Motor neuron (in vitro differentiated cells): Measurements from ENCODE around the gene ZNF844. TPM values are rescaled to one million over a fixed set of nuclear protein-coding genes. Genes with fewer than 3 reads are reported as not detected.
A peak's percentile ranks its signal among the peaks of the same experiment; 100 is the strongest.
"Not testable (repeated sequence)": the region's sequence is repeated elsewhere in the genome, so short reads cannot be mapped to it uniquely, and the experiment has no call there.

Experiments
- ATAC-seq, 8 experiments: fragments of 200-7000 bp; cut with Tn5 transposase; replicated peaks in 6 of 8; 2 replicates each; pipeline ENCODE4 v1.8.0; 2021; ENCODE audit warnings: mild to moderate bottlenecking in 8 of 8, moderate library complexity in 8 of 8
- H3K27ac ChIP-seq, 2 donors: fragments of 250-450 bp; sonication (Bioruptor Pico); 2 replicates each; pipeline ENCODE4 v1.9.0; 2021; ENCODE audit warnings: antibody characterized with exemption in 2 of 2, mild to moderate bottlenecking in 2 of 2, moderate library complexity in 1 of 2
- H3K4me1 ChIP-seq, 2 donors: fragments of 250-450 bp; sonication (Bioruptor Pico); replicated peaks in 1 of 2; 2 replicates each; pipeline ENCODE4 v1.6.1; 2021; ENCODE audit warnings: antibody characterized with exemption in 2 of 2, mild to moderate bottlenecking in 2 of 2, moderate library complexity in 1 of 2
- H3K4me3 ChIP-seq, 5 donors: fragments of 250-450 bp; sonication (Bioruptor Pico); 2 replicates each; pipeline ENCODE4 v1.9.0; 2021; ENCODE audit warnings: antibody characterized with exemption in 5 of 5, mild to moderate bottlenecking in 5 of 5, moderate library complexity in 4 of 5
- WGBS, 10 experiments: fragments of 450-650 bp; shearing (Covaris generic); methylation state at CpG; one replicate each; pipeline ENCODE4 v1.0.0; 2022; 5-methylcytosine and 5-hydroxymethylcytosine counted together
- in situ Hi-C, 9 experiments: fragments of 400-800 bp; cut with MboI; loops; one replicate each; pipeline ENCODE4 v1.15.0; 2021; ENCODE audit warnings: low sequenced_read_pairs in 9 of 9, low pct_unique_long_range_greater_than_20kb in 2 of 9; ENCODE audit not compliant: unreplicated experiment in 9 of 9
- total RNA-seq, 8 experiments: library from RNA; unstranded; fragments of 300-600 nt; gene quantifications; 2 replicates each; pipeline versions ENCODE4 v1.2.3 to v1.2.4, GENCODE V29; 2022

The ZNF844 gene
- total RNA-seq, 8 experiments from 2014 or later: 0.22 to 25.3 (median 14.8) TPM

DNA sequence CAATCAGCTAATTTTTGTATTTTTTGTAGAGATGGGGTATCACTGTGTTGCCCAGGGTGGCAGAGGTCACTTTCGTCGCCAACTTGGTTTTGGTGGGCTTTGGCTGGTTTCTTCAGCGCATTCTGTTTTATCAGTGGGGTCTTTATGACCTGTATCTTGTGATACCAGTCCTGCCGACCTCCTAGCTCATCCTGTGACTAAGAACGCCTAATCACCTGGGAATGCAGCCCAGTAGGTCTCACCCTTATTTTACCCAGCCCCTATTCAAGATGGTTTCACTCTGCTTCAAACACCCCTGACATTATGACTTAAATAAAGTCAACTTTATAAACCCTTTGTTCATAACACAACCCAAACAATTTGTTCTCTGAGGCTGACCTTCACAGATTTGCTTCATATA is 8.7 kb upstream of the ZNF844 start:
- ATAC-seq: no peak
- 0 to 100% (median 83%) methylated on average over 1 to 5 of the region's 5 CpGs; no CpG with 5 or more reads in 4 of the 10 experiments for WGBS, 10 experiments
- in situ Hi-C loops: no loop called here

DNA sequence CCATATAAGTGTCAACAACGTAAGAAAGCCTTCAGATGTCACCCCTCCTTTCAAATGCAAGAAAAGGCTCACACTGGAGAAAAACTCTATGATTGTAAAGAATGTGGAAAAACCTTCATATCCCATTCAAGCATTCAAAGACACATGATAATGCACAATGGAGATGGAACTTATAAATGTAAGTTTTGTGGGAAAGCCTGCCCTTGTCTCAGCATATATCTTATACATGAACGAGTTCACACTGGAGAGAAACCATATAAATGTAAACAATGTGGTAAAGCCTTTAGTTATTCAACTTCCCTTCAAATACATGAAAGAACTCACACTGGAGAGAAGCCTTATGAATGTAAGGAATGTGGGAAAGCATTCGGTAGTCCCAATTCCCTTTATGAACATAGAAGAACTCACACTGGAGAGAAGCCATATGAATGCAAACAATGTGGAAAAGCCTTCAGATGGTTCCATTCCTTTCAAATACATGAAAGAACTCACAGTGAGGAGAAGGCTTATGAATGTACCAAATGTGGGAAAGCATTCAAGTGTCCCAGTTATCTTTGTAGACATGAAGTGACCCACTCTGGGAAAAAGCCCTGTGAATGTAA is 11.1 kb downstream of the ZNF844 start:
- H3K27ac ChIP-seq: no peak overlapping the region

More for the DNA sequence above, 8.7 kb upstream of the ZNF844 start:
- no peak overlapping the region for H3K27ac ChIP-seq
- H3K4me3 ChIP-seq: no peak overlapping the region
- H3K4me1 ChIP-seq: peaks cover 0 to 3% of the 10 kb centered on the region in 2 donors

DNA sequence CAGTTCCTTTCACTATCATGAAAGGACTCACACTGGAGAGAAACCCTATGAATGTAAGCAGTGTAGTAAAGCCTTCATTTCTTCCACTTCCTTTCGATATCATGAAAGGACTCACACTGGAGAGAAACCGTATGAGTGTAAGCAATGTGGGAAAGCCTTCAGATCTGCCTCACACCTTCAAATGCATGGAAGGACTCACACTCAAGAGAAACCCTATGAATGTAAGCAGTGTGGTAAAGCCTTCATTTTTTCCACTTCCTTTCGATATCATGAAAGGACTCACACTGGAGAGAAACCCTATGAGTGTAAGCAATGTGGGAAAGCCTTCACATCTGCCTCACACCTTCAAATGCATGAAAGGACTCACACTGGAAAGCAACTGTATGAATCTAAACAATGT is 11.8 kb downstream of the ZNF844 start:
- in situ Hi-C loops, H3K4me3 ChIP-seq, H3K4me1 ChIP-seq, H3K27ac ChIP-seq, ATAC-seq: not testable (repeated sequence)
- WGBS, 10 experiments: 42 to 100% (median 82%) methylated on average over 1 to 3 of the region's 3 CpGs; no CpG with 5 or more reads in 3 of the 10 experiments

More for the DNA sequence above, 11.1 kb downstream of the ZNF844 start:
- H3K4me1 ChIP-seq: no peaks in the 10 kb centered on the region
- in situ Hi-C loops: no loop called here
- ATAC-seq: no peak
- no peak overlapping the region for H3K4me3 ChIP-seq
- 45 to 100% (median 88%) methylated on average over 1 to 3 of the region's 3 CpGs; no CpG with 5 or more reads in 1 of the 10 experiments for WGBS, 10 experiments

DNA sequence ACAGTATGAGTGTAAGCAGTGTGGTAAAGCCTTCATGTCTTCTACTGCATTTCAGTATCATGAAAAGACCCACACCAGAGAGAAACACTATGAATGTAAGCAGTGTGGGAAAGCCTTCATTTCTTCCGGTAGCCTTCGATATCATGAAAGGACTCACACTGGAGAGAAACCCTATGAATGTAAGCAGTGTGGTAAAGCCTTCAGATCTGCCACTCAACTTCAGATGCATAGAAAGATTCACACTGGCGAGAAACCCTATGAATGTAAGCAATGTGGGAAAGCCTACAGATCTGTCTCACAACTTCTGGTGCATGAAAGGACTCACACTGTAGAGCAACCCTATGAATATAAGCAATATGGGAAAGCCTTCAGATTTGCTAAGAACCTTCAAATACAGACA is 12.8 kb downstream of the ZNF844 start:
- ATAC-seq: no peak
- 50 to 100% (median 80%) methylated on average over 2 to 3 of the region's 3 CpGs; no CpG with 5 or more reads in 1 of the 10 experiments for WGBS, 10 experiments
- Histone ChIP-seq H3K27ac (no peak overlapping the region), H3K4me3 (no peak overlapping the region), H3K4me1 (no peaks in the 10 kb centered on the region)
- in situ Hi-C loops: no loop called here

DNA sequence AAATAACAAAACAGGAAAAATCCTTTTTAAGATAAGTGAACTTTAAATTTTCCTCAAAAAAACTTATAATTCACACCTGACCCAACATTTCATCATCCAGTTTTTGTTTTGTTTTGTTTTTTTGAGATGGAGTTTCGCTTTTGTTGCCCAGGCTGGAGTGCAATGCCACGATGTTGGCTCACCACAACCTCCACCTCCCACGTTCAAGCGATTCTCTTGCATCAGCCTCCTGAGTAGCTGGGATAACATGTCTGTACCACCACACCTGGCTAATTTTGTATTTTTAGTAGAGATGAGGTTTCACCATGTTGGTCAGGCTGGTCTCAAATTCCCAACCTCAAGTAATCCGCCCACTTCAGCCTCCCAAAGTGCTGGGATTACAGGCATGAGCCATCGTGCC is 18.8 kb downstream of the ZNF844 start:
- H3K4me3 ChIP-seq, in situ Hi-C loops, H3K27ac ChIP-seq, ATAC-seq, H3K4me1 ChIP-seq: not testable (repeated sequence)
- WGBS, 10 experiments: 60 to 100% (median 81%) methylated on average over 2 to 6 of the region's 6 CpGs; no CpG with 5 or more reads in 1 of the 10 experiments

DNA sequence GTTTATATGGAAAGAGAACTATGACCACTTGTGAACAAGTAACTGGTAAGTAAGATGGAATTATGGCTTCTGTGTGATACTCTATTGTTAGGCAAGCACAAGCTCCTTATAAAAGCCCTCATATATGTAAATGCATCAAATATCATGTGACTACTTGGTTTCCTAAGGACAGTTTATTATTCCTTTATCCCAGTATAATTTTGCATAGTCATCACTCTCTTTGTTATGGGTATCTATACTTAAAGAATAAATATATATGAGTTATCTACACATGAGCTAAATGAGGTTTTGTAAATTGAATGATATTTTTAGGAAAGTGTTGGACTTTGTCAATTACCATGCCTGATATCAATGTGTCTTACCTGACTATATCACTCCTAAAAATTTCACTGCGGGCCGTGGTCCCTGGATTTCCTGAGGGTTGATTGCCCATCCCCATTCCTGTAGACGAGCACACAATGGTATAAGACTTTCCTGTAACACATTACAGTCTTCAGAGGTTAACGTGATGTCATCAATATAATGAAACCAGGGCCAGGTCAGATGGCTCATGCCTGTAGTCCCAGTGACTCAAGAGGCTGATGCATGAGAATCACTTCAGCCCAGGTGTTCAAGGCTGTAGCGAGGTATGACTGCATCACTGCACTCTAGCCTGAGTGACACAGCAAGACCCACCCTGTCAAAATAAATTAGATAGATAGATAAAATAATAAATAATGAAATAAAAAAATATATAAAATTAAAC is 20.7 kb downstream of the ZNF844 start:
- Histone ChIP-seq H3K4me1 (no peaks in the 10 kb centered on the region), H3K4me3 (no peak overlapping the region), H3K27ac (no peak overlapping the region)
- WGBS, 10 experiments: 33 to 100% (median 90%) methylated on average over 1 to 5 of the region's 5 CpGs; no CpG with 5 or more reads in 1 of the 10 experiments
- peak in 1 of 8 experiments; percentile 33 for ATAC-seq
- in situ Hi-C loops: no loop called here

DNA sequence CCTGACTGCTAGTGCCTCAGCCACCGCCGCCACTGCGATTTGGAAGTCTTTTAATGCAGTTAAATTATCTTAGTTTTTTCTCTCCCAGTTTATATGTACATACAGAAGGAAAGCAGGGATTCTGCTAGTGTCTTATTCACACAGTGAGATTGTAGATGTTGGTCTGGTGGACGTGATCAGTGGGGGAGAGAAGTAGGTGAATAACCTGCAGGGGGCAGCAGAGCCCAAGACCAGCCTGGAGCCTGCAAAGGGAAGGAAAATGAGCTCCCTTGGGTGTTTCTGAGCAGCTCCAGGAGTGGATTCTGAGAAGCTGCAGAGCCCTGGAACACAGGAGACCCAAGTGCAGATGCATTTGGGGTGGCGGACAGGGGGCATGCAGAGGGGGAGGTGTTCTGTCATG is 26.3 kb downstream of the ZNF844 start:
- H3K27ac ChIP-seq: no peak overlapping the region
- 0 to 83% (median 39%) methylated on average over 1 to 3 of the region's 5 CpGs; no CpG with 5 or more reads in 6 of the 10 experiments for WGBS, 10 experiments
- H3K4me3 ChIP-seq: no peak overlapping the region
- in situ Hi-C loops: no loop called here
- ATAC-seq: peak in 6 of 8 experiments; percentile 25 to 53 (median 40)
- no peaks in the 10 kb centered on the region for H3K4me1 ChIP-seq

DNA sequence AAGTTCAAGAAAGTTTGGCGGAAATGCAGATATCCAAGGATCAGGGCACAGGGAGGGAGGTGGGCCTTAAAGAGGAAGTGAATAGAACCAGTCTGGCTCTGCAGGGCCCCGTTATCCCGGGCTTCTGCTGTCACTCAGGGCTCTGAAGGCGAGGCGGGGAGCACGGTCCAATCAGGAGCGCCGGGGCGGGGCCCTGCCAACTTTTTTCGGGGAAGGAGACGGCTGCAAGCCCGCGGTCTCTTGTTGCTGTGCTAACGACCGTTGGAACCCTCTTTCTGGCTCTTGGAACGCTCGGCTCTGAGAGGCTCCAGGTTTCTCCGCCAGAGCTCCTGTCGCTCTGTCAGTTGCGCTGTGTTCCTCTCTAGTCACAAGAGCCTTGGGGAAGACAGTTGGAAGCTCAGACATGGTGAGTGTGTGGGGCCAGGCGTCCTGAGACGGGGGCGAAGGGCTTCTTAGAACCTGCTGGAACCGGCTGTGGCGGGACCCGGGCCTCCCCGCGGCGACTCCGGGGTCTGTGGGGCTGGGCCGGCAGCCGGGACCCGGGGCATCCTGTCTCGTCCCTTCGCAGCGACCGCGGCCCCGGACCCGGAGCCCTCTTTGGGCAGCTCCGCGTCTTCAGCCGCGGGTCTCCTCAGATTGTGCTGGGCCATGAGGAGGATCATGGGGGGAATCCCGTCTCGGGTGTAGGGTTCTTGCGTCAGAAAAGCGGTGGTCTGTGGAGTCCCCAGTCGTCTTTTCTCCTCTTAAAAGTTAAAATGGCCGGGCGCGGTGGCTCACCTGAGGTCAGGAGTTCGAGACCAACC is 27.7 kb downstream of the ZNF844 start:
- peak; percentile 92 to 98 (median 95) for ATAC-seq
- Histone ChIP-seq H3K27ac (peak overlapping the region; percentile 53 to 77), H3K4me3 (peak overlapping the region; percentile 26 to 52 (median 42)), H3K4me1 (no peaks in the 10 kb centered on the region)
- 0 to 40% (median 5%) methylated on average over 1 to 16 of the region's 53 CpGs; no CpG with 5 or more reads in 4 of the 10 experiments for WGBS, 10 experiments
- in situ Hi-C loops: no loop called here

DNA sequence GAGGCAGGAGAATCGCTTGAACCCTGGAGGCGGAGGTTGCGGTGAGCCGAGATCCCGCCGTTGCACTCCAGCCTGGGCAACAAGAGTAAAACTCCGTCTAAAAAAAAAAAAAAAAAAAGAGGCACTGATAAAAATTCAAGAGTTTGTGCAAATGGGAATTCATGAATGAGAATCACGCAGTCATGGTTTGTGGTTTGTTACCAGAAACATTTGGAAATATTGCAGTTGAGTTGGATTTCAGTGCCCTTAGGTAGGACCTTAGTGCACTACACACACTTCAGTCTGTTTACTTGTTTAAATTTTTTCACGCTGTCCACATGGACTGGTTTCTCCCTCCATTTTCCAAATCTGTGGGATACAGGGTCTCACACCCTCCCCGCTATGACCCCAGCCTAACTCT is 28.4 kb downstream of the ZNF844 start:
- Histone ChIP-seq H3K4me1 (no peaks in the 10 kb centered on the region), H3K27ac (peak overlapping the region; percentile 53 to 77), H3K4me3 (peak overlapping the region; percentile 26 to 52 (median 42))
- 21 to 70% (median 37%) methylated on average over 3 to 8 of the region's 10 CpGs for WGBS, 10 experiments
- in situ Hi-C loops: no loop called here
- ATAC-seq: no peak

DNA sequence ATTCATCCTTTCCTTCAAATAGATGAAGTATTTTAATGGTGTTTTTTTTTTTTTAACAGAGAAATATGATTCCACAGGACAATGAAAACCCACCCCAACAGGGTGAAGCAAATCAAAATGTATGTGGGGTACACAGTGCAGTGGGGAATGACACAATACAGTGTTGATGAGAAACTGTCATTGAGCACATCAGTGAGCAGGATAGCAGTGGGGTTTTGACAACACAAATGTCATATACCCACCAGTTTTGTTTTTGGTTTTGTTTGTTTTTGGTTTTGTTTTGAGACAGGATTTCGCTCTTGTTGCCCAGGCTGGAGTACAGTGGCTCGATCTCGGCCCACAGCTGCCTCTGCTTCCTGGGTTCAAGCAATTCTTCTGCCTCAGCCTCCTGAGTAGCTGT is 29.2 kb downstream of the ZNF844 start:
- Histone ChIP-seq H3K4me1 (no peaks in the 10 kb centered on the region), H3K27ac (no peak overlapping the region), H3K4me3 (no peak overlapping the region)
- WGBS, 10 experiments: 83 to 100% (median 89%) methylated on average over 3 of the region's 3 CpGs; no CpG with 5 or more reads in 6 of the 10 experiments
- in situ Hi-C loops: no loop called here
- ATAC-seq: no peak

DNA sequence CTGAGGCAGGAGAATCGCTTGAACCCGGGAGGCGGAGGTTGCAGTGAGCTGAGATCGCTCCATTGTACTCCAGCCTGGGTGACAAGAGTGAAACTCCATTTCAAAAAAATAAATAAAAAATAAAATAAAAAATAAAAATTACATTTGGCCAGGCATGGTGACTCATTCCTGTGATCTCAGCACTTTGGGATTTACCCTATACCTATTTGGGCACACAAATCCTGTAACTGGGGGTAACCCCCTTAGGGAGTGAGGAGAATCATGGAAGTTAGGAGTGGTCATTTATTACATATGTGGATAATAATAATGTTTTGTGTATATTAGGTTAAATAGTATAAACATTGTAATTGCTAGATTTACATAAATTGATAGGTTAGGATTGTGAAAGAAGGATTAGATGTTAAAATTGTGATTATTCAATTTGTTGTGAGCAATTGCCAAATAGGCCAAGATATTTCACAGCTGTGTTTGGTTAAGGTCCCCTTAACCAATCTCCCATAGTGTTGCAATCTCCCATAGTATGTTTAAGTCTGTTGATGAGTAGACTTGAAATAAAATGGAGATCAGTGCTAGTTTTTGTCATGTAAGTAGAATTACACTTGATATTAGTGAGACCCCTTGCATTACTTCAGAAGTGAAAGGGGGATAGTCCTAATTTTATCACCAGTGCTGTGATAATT is 30.7 kb downstream of the ZNF844 start:
- Histone ChIP-seq H3K27ac (no peak overlapping the region), H3K4me3 (no peak overlapping the region), H3K4me1 (no peaks in the 10 kb centered on the region)
- 77 to 100% (median 100%) methylated on average over 1 to 4 of the region's 4 CpGs; no CpG with 5 or more reads in 3 of the 10 experiments for WGBS, 10 experiments
- no peak for ATAC-seq
- in situ Hi-C loops: no loop called here

DNA sequence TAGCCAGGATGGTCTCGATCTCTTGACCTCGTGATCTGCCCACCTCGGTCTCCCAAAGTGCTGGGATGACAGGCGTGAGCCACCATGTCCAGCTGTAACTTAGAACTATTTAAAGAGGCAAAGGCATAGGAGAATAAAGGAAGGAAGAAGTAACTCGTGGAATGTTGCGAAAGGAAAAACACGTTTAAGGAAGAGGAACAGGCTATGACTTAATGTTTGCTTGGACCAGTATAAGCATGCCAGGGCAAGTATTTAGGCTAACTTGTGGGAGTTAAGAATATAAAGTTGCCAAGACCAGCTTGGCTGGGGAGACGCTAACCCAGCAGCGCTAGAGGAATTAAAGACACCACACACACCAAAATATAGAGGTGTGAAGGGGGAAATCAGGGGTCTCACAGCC is 33.5 kb downstream of the ZNF844 start:
- WGBS, 10 experiments: 74 to 100% (median 87%) methylated on average over 1 to 9 of the region's 9 CpGs; no CpG with 5 or more reads in 3 of the 10 experiments
- in situ Hi-C loops: no loop called here
- Histone ChIP-seq H3K4me3 (no peak overlapping the region), H3K4me1 (no peaks in the 10 kb centered on the region), H3K27ac (no peak overlapping the region)
- ATAC-seq: no peak
